ENCODE measurements around the gene DCDC2C. TPM values are rescaled to one million over a fixed set of nuclear protein-coding genes. Genes with fewer than 3 reads are reported as not detected.

Gene DCDC2C
- total RNA-seq, 5 donors from 2014 or later (not counting 1 experiment from before 2014, with no cell fraction given): not detected

GRCh38 chr2:3754280-3754679, 50.9 kb downstream of the DCDC2C start:
- ChIA-PET CTCF (no interaction called here), POLR2A (no interaction called here)
- Histone ChIP-seq H3K9me3 (no peaks in the 10 kb centered on the region), H3K27me3 (replicated peaks in 1 of 2; ENCODE audit: control insufficient read depth in 2 of 2, extremely low read depth in 1 of 2, insufficient read depth in 2 of 2, low read length in 1 of 2) (peaks cover 0 to 15% of the 10 kb centered on the region in 2 experiments), H3K4me3 (ENCODE audit: control insufficient read depth in 1 of 2, extremely low read depth in 1 of 2, low read length in 1 of 2) (no peak overlapping the region), H3K27ac (ENCODE audit: low read length) (no peak overlapping the region), H3K36me3 (ENCODE audit: control insufficient read depth in 2 of 2, extremely low read depth in 1 of 2, insufficient read depth in 1 of 2, low read length in 1 of 2) (no peaks in the 10 kb centered on the region), H3K4me1 (ENCODE audit: control insufficient read depth in 1 of 2, extremely low read depth in 1 of 2, insufficient read depth in 2 of 2, low read length in 2 of 2) (no peaks in the 10 kb centered on the region)
- Mint-ChIP-seq H3K36me3 (no peaks in the 10 kb centered on the region), H3K27ac (no peak overlapping the region), H3K4me1 (no peaks in the 10 kb centered on the region), H3K27me3 (peaks cover 19 to 20% of the 10 kb centered on the region in 2 donors), H3K9me3 (peaks cover 0 to 8% (median 0%) of the 10 kb centered on the region in 3 donors), H3K4me3 (no peak overlapping the region)
- DNase-seq (no peak), ATAC-seq (replicated peaks in 1 of 4) (no peak)
- WGBS (ENCODE audit: insufficient coverage): no CpG with 5 or more reads among the region's 5 CpGs

- H3K27ac ChIP-seq (ENCODE audit: low read length): no peak overlapping the region
- no peak overlapping the region for H3K4me3 ChIP-seq (ENCODE audit: control insufficient read depth in 1 of 2, extremely low read depth in 1 of 2, low read length in 1 of 2)
- H3K9me3 Mint-ChIP-seq: peaks cover 0 to 8% (median 0%) of the 10 kb centered on the region in 3 donors
- POLR2A ChIA-PET: no interaction called here
- H3K9me3 ChIP-seq: no peaks in the 10 kb centered on the region
- H3K4me1 ChIP-seq (ENCODE audit: control insufficient read depth in 1 of 2, extremely low read depth in 1 of 2, insufficient read depth in 2 of 2, low read length in 2 of 2): no peaks in the 10 kb centered on the region
- no peak overlapping the region for H3K4me3 Mint-ChIP-seq
- CTCF ChIA-PET: no interaction called here
- no peaks in the 10 kb centered on the region for H3K36me3 Mint-ChIP-seq
- peaks cover 0 to 15% of the 10 kb centered on the region in 2 experiments for H3K27me3 ChIP-seq (replicated peaks in 1 of 2; ENCODE audit: control insufficient read depth in 2 of 2, extremely low read depth in 1 of 2, insufficient read depth in 2 of 2, low read length in 1 of 2)
- no peak for ATAC-seq (replicated peaks in 1 of 4)
- no peak overlapping the region for H3K27ac Mint-ChIP-seq
- no peaks in the 10 kb centered on the region for H3K36me3 ChIP-seq (ENCODE audit: control insufficient read depth in 2 of 2, extremely low read depth in 1 of 2, insufficient read depth in 1 of 2, low read length in 1 of 2)
- no peak for DNase-seq
- 100% methylated on average over 3 of the region's 3 CpGs for WGBS (ENCODE audit: insufficient coverage)
- H3K27me3 Mint-ChIP-seq: peaks cover 21 to 22% of the 10 kb centered on the region in 2 donors
- no peaks in the 10 kb centered on the region for H3K4me1 Mint-ChIP-seq
Observed at GRCh38 chr2:3754795-3755194, 51.4 kb downstream of the DCDC2C start.

- no peak for ATAC-seq (replicated peaks in 1 of 4)
- Histone ChIP-seq H3K36me3 (ENCODE audit: control insufficient read depth in 2 of 2, extremely low read depth in 1 of 2, insufficient read depth in 1 of 2, low read length in 1 of 2) (no peaks in the 10 kb centered on the region), H3K27me3 (replicated peaks in 1 of 2; ENCODE audit: control insufficient read depth in 2 of 2, extremely low read depth in 1 of 2, insufficient read depth in 2 of 2, low read length in 1 of 2) (peaks cover 0 to 15% of the 10 kb centered on the region in 2 experiments), H3K9me3 (no peaks in the 10 kb centered on the region), H3K4me3 (ENCODE audit: control insufficient read depth in 1 of 2, extremely low read depth in 1 of 2, low read length in 1 of 2) (no peak overlapping the region), H3K27ac (ENCODE audit: low read length) (no peak overlapping the region), H3K4me1 (ENCODE audit: control insufficient read depth in 1 of 2, extremely low read depth in 1 of 2, insufficient read depth in 2 of 2, low read length in 2 of 2) (no peaks in the 10 kb centered on the region)
- no peak for DNase-seq
- Mint-ChIP-seq H3K27me3 (peaks cover 20 to 21% of the 10 kb centered on the region in 2 donors), H3K4me1 (no peaks in the 10 kb centered on the region), H3K4me3 (no peak overlapping the region), H3K36me3 (no peaks in the 10 kb centered on the region), H3K27ac (no peak overlapping the region), H3K9me3 (peaks cover 0 to 8% (median 0%) of the 10 kb centered on the region in 3 donors)
- 83% methylated on average over 3 of the region's 3 CpGs for WGBS (ENCODE audit: insufficient coverage)
- ChIA-PET POLR2A (no interaction called here), CTCF (no interaction called here)
Observed at GRCh38 chr2:3755277-3755676, 51.9 kb downstream of the DCDC2C start.

GRCh38 chr2:3756306-3756705, 52.9 kb downstream of the DCDC2C start:
- Histone ChIP-seq H3K4me3 (ENCODE audit: control insufficient read depth in 1 of 2, extremely low read depth in 1 of 2, low read length in 1 of 2) (no peak overlapping the region), H3K9me3 (no peaks in the 10 kb centered on the region), H3K27ac (ENCODE audit: low read length) (no peak overlapping the region), H3K36me3 (ENCODE audit: control insufficient read depth in 2 of 2, extremely low read depth in 1 of 2, insufficient read depth in 1 of 2, low read length in 1 of 2) (no peaks in the 10 kb centered on the region), H3K4me1 (ENCODE audit: control insufficient read depth in 1 of 2, extremely low read depth in 1 of 2, insufficient read depth in 2 of 2, low read length in 2 of 2) (no peaks in the 10 kb centered on the region), H3K27me3 (replicated peaks in 1 of 2; ENCODE audit: control insufficient read depth in 2 of 2, extremely low read depth in 1 of 2, insufficient read depth in 2 of 2, low read length in 1 of 2) (peaks cover 0 to 13% of the 10 kb centered on the region in 2 experiments)
- ATAC-seq (replicated peaks in 1 of 4) (no peak), DNase-seq (no peak)
- WGBS (ENCODE audit: insufficient coverage): 100% methylated on average over 2 of the region's 8 CpGs
- H3K27me3 Mint-ChIP-seq: peaks cover 15 to 20% of the 10 kb centered on the region in 2 donors
- H3K9me3 Mint-ChIP-seq: peaks cover 0 to 8% (median 0%) of the 10 kb centered on the region in 3 donors
- CTCF ChIA-PET: no interaction called here
- no peaks in the 10 kb centered on the region for H3K4me1 Mint-ChIP-seq
- no peaks in the 10 kb centered on the region for H3K36me3 Mint-ChIP-seq
- POLR2A ChIA-PET: no interaction called here
- no peak overlapping the region for H3K4me3 Mint-ChIP-seq
- no peak overlapping the region for H3K27ac Mint-ChIP-seq

GRCh38 chr2:3758906-3759305, 55.5 kb downstream of the DCDC2C start:
- WGBS (ENCODE audit: insufficient coverage): 64% methylated on average over 6 of the region's 7 CpGs
- Histone ChIP-seq H3K4me1 (ENCODE audit: control insufficient read depth in 1 of 2, extremely low read depth in 1 of 2, insufficient read depth in 2 of 2, low read length in 2 of 2) (no peaks in the 10 kb centered on the region), H3K9me3 (no peaks in the 10 kb centered on the region), H3K36me3 (ENCODE audit: control insufficient read depth in 2 of 2, extremely low read depth in 1 of 2, insufficient read depth in 1 of 2, low read length in 1 of 2) (no peaks in the 10 kb centered on the region), H3K27ac (ENCODE audit: low read length) (no peak overlapping the region), H3K4me3 (ENCODE audit: control insufficient read depth in 1 of 2, extremely low read depth in 1 of 2, low read length in 1 of 2) (no peak overlapping the region), H3K27me3 (replicated peaks in 1 of 2; ENCODE audit: control insufficient read depth in 2 of 2, extremely low read depth in 1 of 2, insufficient read depth in 2 of 2, low read length in 1 of 2) (peaks cover 0 to 6% of the 10 kb centered on the region in 2 experiments)
- Mint-ChIP-seq H3K4me1 (no peaks in the 10 kb centered on the region), H3K9me3 (peaks cover 0 to 8% (median 0%) of the 10 kb centered on the region in 3 donors), H3K27ac (no peak overlapping the region), H3K4me3 (no peak overlapping the region), H3K36me3 (no peaks in the 10 kb centered on the region), H3K27me3 (peaks cover 16 to 18% of the 10 kb centered on the region in 2 donors)
- POLR2A ChIA-PET: no interaction called here
- no peak for ATAC-seq (replicated peaks in 1 of 4)
- no peak for DNase-seq
- CTCF ChIA-PET: interaction anchor here in 1 of 2 donors (0.6 kb wide), 1 partner anchor 1872 kb away, joined by 3 read pairs; no protein-coding TSS in a partner anchor

- WGBS (ENCODE audit: insufficient coverage): 69% methylated on average over 7 of the region's 7 CpGs
- Histone ChIP-seq H3K36me3 (ENCODE audit: control insufficient read depth in 2 of 2, extremely low read depth in 1 of 2, insufficient read depth in 1 of 2, low read length in 1 of 2) (no peaks in the 10 kb centered on the region), H3K27me3 (replicated peaks in 1 of 2; ENCODE audit: control insufficient read depth in 2 of 2, extremely low read depth in 1 of 2, insufficient read depth in 2 of 2, low read length in 1 of 2) (peaks cover 0 to 6% of the 10 kb centered on the region in 2 experiments), H3K4me3 (ENCODE audit: control insufficient read depth in 1 of 2, extremely low read depth in 1 of 2, low read length in 1 of 2) (no peak overlapping the region), H3K4me1 (ENCODE audit: control insufficient read depth in 1 of 2, extremely low read depth in 1 of 2, insufficient read depth in 2 of 2, low read length in 2 of 2) (no peaks in the 10 kb centered on the region), H3K27ac (ENCODE audit: low read length) (no peak overlapping the region), H3K9me3 (no peaks in the 10 kb centered on the region)
- no peaks in the 10 kb centered on the region for H3K4me1 Mint-ChIP-seq
- ATAC-seq (replicated peaks in 1 of 4): no peak
- peaks cover 0 to 8% (median 0%) of the 10 kb centered on the region in 3 donors for H3K9me3 Mint-ChIP-seq
- H3K36me3 Mint-ChIP-seq: no peaks in the 10 kb centered on the region
- H3K27ac Mint-ChIP-seq: no peak overlapping the region
- CTCF ChIA-PET: no interaction called here
- H3K27me3 Mint-ChIP-seq: peaks cover 19 to 21% of the 10 kb centered on the region in 2 donors
- DNase-seq: no peak
- POLR2A ChIA-PET: no interaction called here
- no peak overlapping the region for H3K4me3 Mint-ChIP-seq
Observed at GRCh38 chr2:3759331-3759730, 56.0 kb downstream of the DCDC2C start.

- DNase-seq (no peak), ATAC-seq (replicated peaks in 1 of 4) (no peak)
- peaks cover 21 to 23% of the 10 kb centered on the region in 2 donors for H3K27me3 Mint-ChIP-seq
- Histone ChIP-seq H3K9me3 (no peaks in the 10 kb centered on the region), H3K27me3 (replicated peaks in 1 of 2; ENCODE audit: control insufficient read depth in 2 of 2, extremely low read depth in 1 of 2, insufficient read depth in 2 of 2, low read length in 1 of 2) (peaks cover 0 to 6% of the 10 kb centered on the region in 2 experiments), H3K36me3 (ENCODE audit: control insufficient read depth in 2 of 2, extremely low read depth in 1 of 2, insufficient read depth in 1 of 2, low read length in 1 of 2) (no peaks in the 10 kb centered on the region), H3K27ac (ENCODE audit: low read length) (no peak overlapping the region), H3K4me1 (ENCODE audit: control insufficient read depth in 1 of 2, extremely low read depth in 1 of 2, insufficient read depth in 2 of 2, low read length in 2 of 2) (no peaks in the 10 kb centered on the region), H3K4me3 (ENCODE audit: control insufficient read depth in 1 of 2, extremely low read depth in 1 of 2, low read length in 1 of 2) (no peak overlapping the region)
- ChIA-PET CTCF (no interaction called here), POLR2A (no interaction called here)
- H3K36me3 Mint-ChIP-seq: no peaks in the 10 kb centered on the region
- 94% methylated on average over 2 of the region's 4 CpGs for WGBS (ENCODE audit: insufficient coverage)
- H3K9me3 Mint-ChIP-seq: peaks cover 0 to 8% (median 0%) of the 10 kb centered on the region in 3 donors
- no peak overlapping the region for H3K27ac Mint-ChIP-seq
- no peaks in the 10 kb centered on the region for H3K4me1 Mint-ChIP-seq
- no peak overlapping the region for H3K4me3 Mint-ChIP-seq
Observed at GRCh38 chr2:3759761-3760160, 56.4 kb downstream of the DCDC2C start.
